Measurements from ENCODE around the gene CDC14A.

The CDC14A gene

GRCh38 chr1:100482748-100483147 is 130.4 kb downstream of the CDC14A start:
- no peaks in the 10 kb centered on the region for H3K4me1 ChIP-seq
- H3K4me3 ChIP-seq: no peak overlapping the region
- intact Hi-C loops (cut with DNase I; ENCODE audit: low total_unique reads): no loop called here
- peaks cover 0 to 8% (median 0%) of the 10 kb centered on the region in 3 donors for H3K36me3 ChIP-seq
- no peaks in the 10 kb centered on the region for H3K27me3 ChIP-seq
- no peak overlapping the region for H3K27ac ChIP-seq
- TF ChIP-seq CTCF (IDR thresholded peaks at IDR 0.05): no peak
- no peak for DNase-seq
- no peaks in the 10 kb centered on the region for H3K9me3 ChIP-seq

- Histone ChIP-seq H3K36me3 (peaks cover 0 to 8% (median 0%) of the 10 kb centered on the region in 3 donors), H3K4me1 (no peaks in the 10 kb centered on the region), H3K9me3 (no peaks in the 10 kb centered on the region), H3K4me3 (no peak overlapping the region), H3K27ac (no peak overlapping the region), H3K27me3 (no peaks in the 10 kb centered on the region)
- intact Hi-C loops (cut with DNase I; ENCODE audit: low total_unique reads): no loop called here
- no peak for TF ChIP-seq CTCF (IDR thresholded peaks at IDR 0.05)
- DNase-seq: no peak
Measured at GRCh38 chr1:100483230-100483629, 130.9 kb downstream of the CDC14A start.

GRCh38 chr1:100485855-100486258 is 133.6 kb downstream of the CDC14A start:
- intact Hi-C loops (cut with DNase I; ENCODE audit: low total_unique reads): no loop called here

GRCh38 chr1:100494393-100495084 is 142.2 kb downstream of the CDC14A start:
- Histone ChIP-seq H3K27ac (no peak overlapping the region), H3K4me3 (no peak overlapping the region), H3K9me3 (no peaks in the 10 kb centered on the region), H3K36me3 (peaks cover 0 to 18% (median 17%) of the 10 kb centered on the region in 3 donors), H3K27me3 (no peaks in the 10 kb centered on the region), H3K4me1 (no peaks in the 10 kb centered on the region)
- no peak for TF ChIP-seq CTCF (IDR thresholded peaks at IDR 0.05)
- no peak for DNase-seq
- intact Hi-C loops (cut with DNase I; ENCODE audit: low total_unique reads): no loop called here

More at GRCh38 chr1:100485855-100486258, 133.6 kb downstream of the CDC14A start:
- Histone ChIP-seq H3K27ac (no peak overlapping the region), H3K4me1 (no peaks in the 10 kb centered on the region), H3K4me3 (no peak overlapping the region), H3K9me3 (no peaks in the 10 kb centered on the region), H3K27me3 (no peaks in the 10 kb centered on the region), H3K36me3 (peaks cover 0 to 7% (median 0%) of the 10 kb centered on the region in 3 donors)
- no peak for DNase-seq
- TF ChIP-seq CTCF (IDR thresholded peaks at IDR 0.05): no peak

- H3K4me1 ChIP-seq: no peaks in the 10 kb centered on the region
- no peak overlapping the region for H3K27ac ChIP-seq
- intact Hi-C loops (cut with DNase I; ENCODE audit: low total_unique reads): no loop called here
- H3K27me3 ChIP-seq: no peaks in the 10 kb centered on the region
- H3K9me3 ChIP-seq: no peaks in the 10 kb centered on the region
- H3K4me3 ChIP-seq: no peak overlapping the region
- DNase-seq: no peak
- TF ChIP-seq CTCF (IDR thresholded peaks at IDR 0.05): no peak
- H3K36me3 ChIP-seq: peaks cover 0 to 25% (median 22%) of the 10 kb centered on the region in 3 donors
Measured at GRCh38 chr1:100496896-100497295, 144.6 kb downstream of the CDC14A start.

All from tibial artery (tissue), 4 donors.